ENCODE results near the gene BCAS1. TPM values are rescaled to one million over a fixed set of nuclear protein-coding genes. Genes with fewer than 3 reads are reported as not detected.

BCAS1 gene
- total RNA-seq, 3 donors from 2014 or later, result 39.4 to 191 (median 101) TPM

DNA sequence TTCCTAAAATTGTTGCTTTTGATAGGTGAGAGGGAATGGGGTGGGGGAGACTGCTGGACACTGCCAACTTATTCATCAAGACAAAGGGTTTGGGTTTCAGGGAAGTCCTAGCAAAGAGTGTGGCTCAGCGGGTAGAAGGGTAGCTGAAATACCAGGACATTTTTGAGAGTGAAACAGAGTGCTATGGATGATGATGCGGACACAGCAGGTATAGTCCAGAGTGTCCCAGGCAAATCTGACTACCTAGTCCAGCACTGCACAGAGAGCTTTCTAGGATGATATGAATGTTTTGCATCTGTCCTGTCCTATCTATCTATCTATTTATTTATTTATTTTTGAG, 154.3 kb downstream of the BCAS1 start:
- Histone ChIP-seq H3K9me3 (no peaks in the 10 kb centered on the region), H3K36me3 (ENCODE audit: low read depth) (no peaks in the 10 kb centered on the region), H3K4me3 (no peak overlapping the region), H3K4me1 (ENCODE audit: low read depth) (peaks cover 24% of the 10 kb centered on the region)
- ATAC-seq (peak; percentile 20), DNase-seq (no peak)
- TF ChIP-seq, protein P1, sequence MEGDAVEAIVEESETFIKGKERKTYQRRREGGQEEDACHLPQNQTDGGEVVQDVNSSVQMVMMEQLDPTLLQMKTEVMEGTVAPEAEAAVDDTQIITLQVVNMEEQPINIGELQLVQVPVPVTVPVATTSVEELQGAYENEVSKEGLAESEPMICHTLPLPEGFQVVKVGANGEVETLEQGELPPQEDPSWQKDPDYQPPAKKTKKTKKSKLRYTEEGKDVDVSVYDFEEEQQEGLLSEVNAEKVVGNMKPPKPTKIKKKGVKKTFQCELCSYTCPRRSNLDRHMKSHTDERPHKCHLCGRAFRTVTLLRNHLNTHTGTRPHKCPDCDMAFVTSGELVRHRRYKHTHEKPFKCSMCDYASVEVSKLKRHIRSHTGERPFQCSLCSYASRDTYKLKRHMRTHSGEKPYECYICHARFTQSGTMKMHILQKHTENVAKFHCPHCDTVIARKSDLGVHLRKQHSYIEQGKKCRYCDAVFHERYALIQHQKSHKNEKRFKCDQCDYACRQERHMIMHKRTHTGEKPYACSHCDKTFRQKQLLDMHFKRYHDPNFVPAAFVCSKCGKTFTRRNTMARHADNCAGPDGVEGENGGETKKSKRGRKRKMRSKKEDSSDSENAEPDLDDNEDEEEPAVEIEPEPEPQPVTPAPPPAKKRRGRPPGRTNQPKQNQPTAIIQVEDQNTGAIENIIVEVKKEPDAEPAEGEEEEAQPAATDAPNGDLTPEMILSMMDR (IDR thresholded peaks at IDR 0.05), result no peak
- intact Hi-C loops (cut with DNase I, micrococcal nuclease), result loop anchor here in 1 of 2 donors (5.0 kb wide), 1 partner anchor 339 kb away; no protein-coding TSS in a partner anchor

DNA sequence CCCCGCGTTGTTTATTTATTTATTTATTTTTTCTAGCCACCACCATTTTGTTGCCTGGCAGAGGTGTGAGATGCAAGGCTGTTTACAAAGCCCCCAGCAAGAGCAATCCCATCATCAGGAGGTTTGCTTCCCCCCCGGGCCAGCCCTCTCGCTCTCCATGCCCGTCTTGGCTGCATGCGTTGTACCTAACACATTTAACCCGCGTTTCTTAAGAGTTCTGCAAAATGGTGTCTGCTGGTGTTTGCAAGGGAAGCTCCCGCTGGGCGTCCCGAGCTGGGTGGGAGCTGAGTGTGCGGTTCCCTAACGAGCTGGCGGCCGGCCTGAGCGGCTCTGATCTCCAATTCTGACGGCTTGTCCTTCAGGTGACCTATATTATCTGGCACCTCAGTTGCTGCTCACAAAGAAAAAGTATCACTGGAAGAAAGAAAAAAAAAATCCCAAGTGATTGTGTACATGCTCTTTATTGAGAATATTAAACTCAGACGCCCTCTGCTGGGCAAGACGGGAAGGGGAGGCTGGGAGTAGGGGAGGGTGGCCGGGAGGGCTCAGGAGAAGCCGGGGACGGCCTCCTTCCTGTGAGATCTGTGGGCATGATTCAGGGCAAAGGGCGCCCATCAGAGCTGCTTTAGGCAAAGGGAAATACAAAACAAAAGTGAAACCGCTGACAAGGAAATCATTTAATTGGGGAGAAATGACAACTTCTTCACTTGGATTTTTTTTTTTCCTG, 154.8 kb downstream of the BCAS1 start:
- intact Hi-C loops (cut with DNase I, micrococcal nuclease), result loop anchor here (2.0 to 5.0 kb wide), 2 partner anchors 337 to 338 kb away; no protein-coding TSS in a partner anchor
- ATAC-seq (peak; percentile 97), DNase-seq (peak; percentile 96 to 100 (median 99))
- TF ChIP-seq, protein P1 (IDR thresholded peaks at IDR 0.05), result peak; percentile 77
- H3K36me3 ChIP-seq (ENCODE audit: low read depth), result no peaks in the 10 kb centered on the region
- H3K4me3 ChIP-seq, result no peak overlapping the region
- H3K4me1 ChIP-seq (ENCODE audit: low read depth), result peaks cover 24% of the 10 kb centered on the region
- H3K9me3 ChIP-seq, result no peaks in the 10 kb centered on the region

DNA sequence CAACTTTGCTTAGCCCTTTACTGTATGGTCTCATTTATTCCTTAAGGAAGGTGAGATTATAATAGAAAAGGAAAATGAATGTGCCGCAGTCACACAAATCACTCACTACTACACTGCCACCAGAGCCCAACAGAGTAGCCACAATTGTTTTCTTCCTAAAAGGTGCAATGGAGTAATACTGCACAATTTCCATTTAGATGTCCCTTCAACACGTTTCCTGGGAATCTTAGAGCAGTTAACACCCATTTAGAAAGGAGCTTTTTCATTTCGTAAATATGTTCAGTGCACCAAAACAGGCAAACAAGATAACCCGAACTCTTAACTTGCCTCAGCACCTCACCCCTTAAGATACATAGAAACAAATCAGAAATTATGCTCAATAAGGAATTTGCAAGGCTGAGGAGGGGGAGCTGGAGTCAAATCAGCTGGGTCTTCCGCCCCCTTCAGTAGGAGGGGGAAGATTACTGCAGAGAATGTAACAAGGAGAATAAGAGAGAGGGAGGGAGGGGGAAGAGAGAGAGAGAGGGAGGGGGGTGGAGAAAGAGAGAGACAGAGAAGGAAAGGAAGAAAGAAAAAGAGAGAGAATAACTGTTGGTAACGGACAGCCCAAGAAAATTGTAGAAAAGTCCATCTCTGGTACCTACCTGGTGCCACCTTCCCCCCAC, 155.5 kb downstream of the BCAS1 start:
- Histone ChIP-seq H3K4me3 (no peak overlapping the region), H3K9me3 (no peaks in the 10 kb centered on the region), H3K4me1 (ENCODE audit: low read depth) (peaks cover 24% of the 10 kb centered on the region), H3K36me3 (ENCODE audit: low read depth) (no peaks in the 10 kb centered on the region)
- no peak for ATAC-seq
- intact Hi-C loops (cut with DNase I, micrococcal nuclease), result loop anchor here (2.0 to 5.0 kb wide), 2 partner anchors 336 to 338 kb away; no protein-coding TSS in a partner anchor
- DNase-seq, result no peak
- TF ChIP-seq, protein P1 (IDR thresholded peaks at IDR 0.05), result no peak

DNA sequence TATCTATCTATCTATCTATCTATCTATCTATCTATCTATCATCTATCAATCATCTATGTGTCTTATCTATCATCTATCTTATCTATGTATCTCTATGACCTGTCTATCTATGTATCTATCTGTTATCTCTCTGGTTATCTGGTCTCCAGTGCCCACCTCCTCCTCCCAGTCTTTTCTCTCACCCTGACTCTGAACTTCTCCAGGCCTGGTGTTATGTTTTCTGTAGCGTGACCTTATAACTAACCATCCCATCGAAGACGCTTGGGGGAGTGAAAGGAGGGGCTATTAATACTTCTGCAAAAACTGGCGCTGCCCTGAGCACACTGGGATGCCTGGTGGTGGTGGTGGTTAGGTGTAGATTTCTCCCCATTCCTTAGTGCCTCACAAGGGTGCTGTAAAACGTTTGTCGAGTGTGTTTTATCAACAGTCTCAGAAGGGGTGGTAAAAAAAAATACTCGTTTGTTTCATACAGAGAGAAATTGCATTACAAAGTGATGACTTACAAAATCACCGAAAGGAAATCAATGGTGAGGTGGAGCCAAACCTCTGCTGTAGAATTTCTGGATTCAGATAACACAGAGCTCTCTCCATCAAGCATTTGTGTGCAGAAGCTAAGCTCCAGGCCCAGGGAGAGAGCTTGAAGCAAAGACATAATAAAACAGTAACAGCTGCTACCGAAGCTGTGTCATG, 156.2 kb downstream of the BCAS1 start:
- DNase-seq (peak in 1 of 3 donors; percentile 36), ATAC-seq (peak; percentile 35)
- Histone ChIP-seq H3K36me3 (ENCODE audit: low read depth) (no peaks in the 10 kb centered on the region), H3K9me3 (no peaks in the 10 kb centered on the region), H3K4me1 (ENCODE audit: low read depth) (peaks cover 31% of the 10 kb centered on the region), H3K4me3 (no peak overlapping the region)
- TF ChIP-seq, protein P1 (IDR thresholded peaks at IDR 0.05), result no peak
- intact Hi-C loops (cut with DNase I, micrococcal nuclease), result loop anchor here in 1 of 2 donors (2.0 kb wide), 1 partner anchor 335 kb away; no protein-coding TSS in a partner anchor

DNA sequence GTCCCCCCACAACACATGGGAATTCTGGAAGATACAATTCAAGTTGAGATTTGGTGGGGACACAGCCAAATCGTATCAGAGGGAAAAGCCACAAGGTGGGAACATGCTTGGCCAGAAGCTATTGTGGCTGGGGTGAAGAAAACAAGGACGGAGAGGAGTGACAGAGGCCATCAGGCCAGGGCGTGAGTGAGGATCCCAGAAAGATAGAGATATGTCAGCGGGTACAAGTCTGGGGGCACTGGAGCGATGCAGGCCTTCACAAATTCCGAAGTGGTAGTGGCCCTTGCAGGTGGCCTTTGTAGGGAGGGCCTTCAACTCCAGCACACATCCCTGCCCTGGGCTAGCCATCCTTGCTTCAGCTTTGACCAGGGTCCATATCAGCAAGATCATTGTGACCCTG, 159.1 kb downstream of the BCAS1 start:
- TF ChIP-seq, protein P1 (IDR thresholded peaks at IDR 0.05), result no peak
- no peaks in the 10 kb centered on the region for H3K9me3 ChIP-seq
- H3K4me1 ChIP-seq (ENCODE audit: low read depth), result peaks cover 21% of the 10 kb centered on the region
- peak in 1 of 3 donors; percentile 15 for DNase-seq
- no peak overlapping the region for H3K4me3 ChIP-seq
- no peaks in the 10 kb centered on the region for H3K36me3 ChIP-seq (ENCODE audit: low read depth)
- intact Hi-C loops (cut with DNase I, micrococcal nuclease), result no loop called here
- ATAC-seq, result no peak
